Adipocyte (in vitro differentiated cells): Measurements from ENCODE around the gene EIF5B.
"Not testable (repeated sequence)": the region's sequence is repeated elsewhere in the genome, so short reads cannot be mapped to it uniquely, and the experiment has no call there.

ENCODE experiments used
- DNase-seq: peaks from one replicate; pipeline ENCODE4 v3.0.0-alpha.2; 2015; ENCODE audit warnings: low read depth
- H3K27me3 ChIP-seq: replicated peaks from 2 replicates; pipeline ENCODE4 v1.7.0; 2013; ENCODE audit warnings: mild to moderate bottlenecking, low read length, moderate library complexity; ENCODE audit not compliant: control insufficient read depth, insufficient read depth
- H3K36me3 ChIP-seq: 2 replicates; pipeline ENCODE4 v1.7.0; 2013; ENCODE audit warnings: low read length, mild to moderate bottlenecking, moderate library complexity; ENCODE audit not compliant: control insufficient read depth, insufficient read depth, severe bottlenecking
- H3K4me1 ChIP-seq: 2 replicates; pipeline ENCODE4 v1.7.0; 2013; ENCODE audit warnings: mild to moderate bottlenecking, low read length, moderate library complexity; ENCODE audit not compliant: control insufficient read depth, insufficient read depth
- H3K4me3 ChIP-seq: 2 replicates; pipeline ENCODE4 v1.7.0; 2013; ENCODE audit warnings: mild to moderate bottlenecking, low read length, moderate library complexity
- H3K9ac ChIP-seq: 2 replicates; pipeline ENCODE4 v1.7.0; 2013; ENCODE audit warnings: mild to moderate bottlenecking, low read length, moderate library complexity
- H3K9me3 ChIP-seq: 2 replicates; pipeline ENCODE4 v1.7.0; 2013; ENCODE audit warnings: mild to moderate bottlenecking, low read length, moderate library complexity; ENCODE audit not compliant: control insufficient read depth

Gene EIF5B

GRCh38 chr2:99338029-99338585, 918 bp downstream of the EIF5B start:
- Histone ChIP-seq H3K27me3 (no peaks in the 10 kb centered on the region), H3K36me3 (peaks cover 2% of the 10 kb centered on the region), H3K4me3 (peak overlapping the region; percentile 98), H3K4me1 (peaks cover 32% of the 10 kb centered on the region), H3K9ac (peak overlapping the region; percentile 92), H3K9me3 (no peaks in the 10 kb centered on the region)
- DNase-seq: no peak

GRCh38 chr2:99340669-99341236, 3.6 kb downstream of the EIF5B start:
- no peak for DNase-seq
- Histone ChIP-seq H3K9ac (no peak overlapping the region), H3K4me1 (peaks cover 14% of the 10 kb centered on the region), H3K9me3 (no peaks in the 10 kb centered on the region), H3K4me3 (no peak overlapping the region), H3K27me3 (no peaks in the 10 kb centered on the region), H3K36me3 (no peaks in the 10 kb centered on the region)

- Histone ChIP-seq H3K9me3 (no peaks in the 10 kb centered on the region), H3K4me1 (peaks cover 14% of the 10 kb centered on the region)
Observed at GRCh38 chr2:99342536-99342935, 5.3 kb downstream of the EIF5B start.

GRCh38 chr2:99345446-99345845, 8.3 kb downstream of the EIF5B start:
- H3K9ac ChIP-seq, H3K9me3 ChIP-seq, H3K36me3 ChIP-seq, H3K27me3 ChIP-seq, DNase-seq, H3K4me3 ChIP-seq, H3K4me1 ChIP-seq: not testable (repeated sequence)

More at GRCh38 chr2:99342536-99342935, 5.3 kb downstream of the EIF5B start:
- no peak for DNase-seq
- Histone ChIP-seq H3K27me3 (no peaks in the 10 kb centered on the region), H3K36me3 (no peaks in the 10 kb centered on the region), H3K9ac (no peak overlapping the region), H3K4me3 (no peak overlapping the region)

- Histone ChIP-seq H3K27me3 (no peaks in the 10 kb centered on the region), H3K4me3 (no peak overlapping the region), H3K36me3 (no peaks in the 10 kb centered on the region), H3K9ac (no peak overlapping the region), H3K4me1 (no peaks in the 10 kb centered on the region), H3K9me3 (no peaks in the 10 kb centered on the region)
- no peak for DNase-seq
Observed at GRCh38 chr2:99346218-99346617, 9.0 kb downstream of the EIF5B start.

GRCh38 chr2:99348173-99348572, 11.0 kb downstream of the EIF5B start:
- no peak overlapping the region for H3K4me3 ChIP-seq

GRCh38 chr2:99350194-99350593, 13.0 kb downstream of the EIF5B start:
- H3K4me3 ChIP-seq: no peak overlapping the region
- no peaks in the 10 kb centered on the region for H3K36me3 ChIP-seq
- H3K9me3 ChIP-seq: no peaks in the 10 kb centered on the region
- no peaks in the 10 kb centered on the region for H3K27me3 ChIP-seq
- peaks cover 6% of the 10 kb centered on the region for H3K4me1 ChIP-seq
- H3K9ac ChIP-seq: no peak overlapping the region
- no peak for DNase-seq

More at GRCh38 chr2:99348173-99348572, 11.0 kb downstream of the EIF5B start:
- no peaks in the 10 kb centered on the region for H3K9me3 ChIP-seq
- no peak overlapping the region for H3K9ac ChIP-seq
- H3K27me3 ChIP-seq: no peaks in the 10 kb centered on the region
- no peak for DNase-seq
- no peaks in the 10 kb centered on the region for H3K4me1 ChIP-seq
- H3K36me3 ChIP-seq: no peaks in the 10 kb centered on the region

- Histone ChIP-seq H3K36me3 (no peaks in the 10 kb centered on the region), H3K9ac (no peak overlapping the region), H3K4me1 (peaks cover 6% of the 10 kb centered on the region), H3K27me3 (no peaks in the 10 kb centered on the region), H3K4me3 (no peak overlapping the region), H3K9me3 (no peaks in the 10 kb centered on the region)
- DNase-seq: no peak
Observed at GRCh38 chr2:99354070-99354469, 16.9 kb downstream of the EIF5B start.

GRCh38 chr2:99354825-99355224, 17.6 kb downstream of the EIF5B start:
- not testable (repeated sequence) for H3K4me1 ChIP-seq, H3K4me3 ChIP-seq, H3K27me3 ChIP-seq, DNase-seq, H3K9me3 ChIP-seq, H3K9ac ChIP-seq, H3K36me3 ChIP-seq

GRCh38 chr2:99356853-99357252, 19.7 kb downstream of the EIF5B start:
- H3K9ac ChIP-seq: no peak overlapping the region
- H3K27me3 ChIP-seq: no peaks in the 10 kb centered on the region
- H3K9me3 ChIP-seq: no peaks in the 10 kb centered on the region
- no peak for DNase-seq
- no peak overlapping the region for H3K4me3 ChIP-seq
- H3K4me1 ChIP-seq: peaks cover 6% of the 10 kb centered on the region
- peaks cover 9% of the 10 kb centered on the region for H3K36me3 ChIP-seq

- peaks cover 84% of the 10 kb centered on the region for H3K36me3 ChIP-seq
- H3K27me3 ChIP-seq: no peaks in the 10 kb centered on the region
- H3K9me3 ChIP-seq: no peaks in the 10 kb centered on the region
- no peaks in the 10 kb centered on the region for H3K4me1 ChIP-seq
- H3K4me3 ChIP-seq: no peak overlapping the region
- DNase-seq: no peak
- H3K9ac ChIP-seq: no peak overlapping the region
Observed at GRCh38 chr2:99365661-99366060, 28.5 kb downstream of the EIF5B start.

GRCh38 chr2:99368854-99369253, 31.7 kb downstream of the EIF5B start:
- not testable (repeated sequence) for H3K27me3 ChIP-seq, DNase-seq, H3K9ac ChIP-seq, H3K9me3 ChIP-seq, H3K4me1 ChIP-seq, H3K4me3 ChIP-seq
- H3K36me3 ChIP-seq: peaks cover 97% of the 10 kb centered on the region
